GM13976 (cell line): ENCODE results near the gene ALG14.

Experiments used
- DNase-seq: peaks from one replicate; pipeline ENCODE4 v3.0.0; 2012; ENCODE audit warnings: low spot score
- in situ Hi-C: fragments of 300-500 bp; cut with MboI; formaldehyde crosslinking; loops from one replicate; pipeline ENCODE4 v1.12.0; 2022; ENCODE audit warnings: low sequenced_read_pairs, mixed read lengths, inconsistent platforms; ENCODE audit not compliant: unreplicated experiment
- TF ChIP-seq, protein P1 (sequence below): IDR thresholded peaks from 2 replicates; pipeline ENCODE4 v1.5.1; 2012; ENCODE audit warnings: borderline replicate concordance, mild to moderate bottlenecking; ENCODE audit not compliant: insufficient read depth; ENCODE audit errors: extremely low read depth, missing control alignments, control extremely low read depth

The ALG14 gene

DNA sequence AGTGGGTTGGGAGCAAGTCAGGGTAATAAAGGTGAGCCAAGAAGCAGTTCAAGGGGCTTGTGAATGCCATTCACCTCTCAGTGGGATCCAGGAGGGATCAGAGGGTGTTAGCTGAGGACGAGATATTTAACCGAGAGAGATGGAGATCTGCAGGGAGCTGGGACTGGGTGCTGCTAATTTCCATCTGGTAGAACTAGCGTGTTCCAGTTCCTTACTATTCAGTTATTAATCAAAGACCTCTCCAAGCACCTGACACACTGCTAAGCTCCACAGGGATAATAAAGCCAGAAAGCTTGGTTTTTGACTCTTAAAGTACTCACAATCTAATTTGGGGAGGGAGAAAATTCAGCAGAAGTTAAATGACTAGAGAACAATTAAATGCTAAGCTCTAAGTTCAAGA lies 57.7 kb downstream of the ALG14 start:
- TF ChIP-seq, protein P1, sequence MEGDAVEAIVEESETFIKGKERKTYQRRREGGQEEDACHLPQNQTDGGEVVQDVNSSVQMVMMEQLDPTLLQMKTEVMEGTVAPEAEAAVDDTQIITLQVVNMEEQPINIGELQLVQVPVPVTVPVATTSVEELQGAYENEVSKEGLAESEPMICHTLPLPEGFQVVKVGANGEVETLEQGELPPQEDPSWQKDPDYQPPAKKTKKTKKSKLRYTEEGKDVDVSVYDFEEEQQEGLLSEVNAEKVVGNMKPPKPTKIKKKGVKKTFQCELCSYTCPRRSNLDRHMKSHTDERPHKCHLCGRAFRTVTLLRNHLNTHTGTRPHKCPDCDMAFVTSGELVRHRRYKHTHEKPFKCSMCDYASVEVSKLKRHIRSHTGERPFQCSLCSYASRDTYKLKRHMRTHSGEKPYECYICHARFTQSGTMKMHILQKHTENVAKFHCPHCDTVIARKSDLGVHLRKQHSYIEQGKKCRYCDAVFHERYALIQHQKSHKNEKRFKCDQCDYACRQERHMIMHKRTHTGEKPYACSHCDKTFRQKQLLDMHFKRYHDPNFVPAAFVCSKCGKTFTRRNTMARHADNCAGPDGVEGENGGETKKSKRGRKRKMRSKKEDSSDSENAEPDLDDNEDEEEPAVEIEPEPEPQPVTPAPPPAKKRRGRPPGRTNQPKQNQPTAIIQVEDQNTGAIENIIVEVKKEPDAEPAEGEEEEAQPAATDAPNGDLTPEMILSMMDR = no peak

DNA sequence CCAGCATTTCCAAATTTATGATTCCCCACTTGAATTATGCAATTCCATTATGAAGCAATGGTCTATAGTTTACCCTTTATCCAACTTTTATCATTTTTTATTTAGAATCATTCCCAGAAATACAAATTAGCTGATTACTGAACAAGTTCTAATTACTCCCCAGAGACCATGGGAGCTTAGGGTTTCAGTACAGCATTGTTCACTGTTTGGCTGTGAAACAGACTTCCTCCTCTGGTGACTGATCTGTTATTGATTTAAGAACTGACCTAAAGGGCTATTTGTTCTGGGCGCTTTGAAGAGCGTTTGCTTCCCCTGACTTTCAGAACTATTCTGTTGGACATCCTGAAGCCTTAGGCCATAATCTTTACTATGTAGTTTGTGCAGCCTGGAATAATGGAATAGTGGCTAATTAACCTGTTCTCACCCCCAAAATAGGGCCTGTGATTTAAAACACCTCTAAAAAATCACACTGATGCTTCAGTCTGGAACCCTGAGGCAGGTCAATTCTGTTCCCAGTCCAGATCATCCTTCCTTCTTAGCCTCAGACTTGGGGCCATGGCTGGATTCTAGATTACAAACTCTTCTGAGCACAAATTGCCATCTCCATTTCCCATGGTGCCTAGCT lies 58.7 kb downstream of the ALG14 start:
- TF ChIP-seq, protein P1 = no peak
- no peak for DNase-seq
- in situ Hi-C loops = no loop called here

More for the DNA sequence above, 57.7 kb downstream of the ALG14 start:
- DNase-seq = no peak
- in situ Hi-C loops = no loop called here

DNA sequence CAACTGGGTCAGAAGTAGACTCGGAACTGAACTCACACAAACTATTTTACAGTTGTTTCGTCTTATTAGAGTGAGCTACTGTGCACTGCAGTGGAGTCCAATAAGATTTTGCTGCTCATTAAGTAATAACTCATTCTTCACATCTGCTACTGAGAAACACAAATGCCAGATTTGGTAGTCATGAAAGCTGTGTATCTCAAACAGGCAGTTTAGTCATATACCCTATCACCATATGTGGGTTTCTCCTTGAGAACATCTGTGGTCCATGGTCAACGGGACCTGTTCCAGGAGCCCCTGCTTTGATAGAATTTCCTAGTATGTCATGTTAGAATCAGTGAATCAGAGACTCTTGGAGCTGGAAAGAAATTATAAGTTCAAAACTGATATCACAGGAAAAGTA lies 60.4 kb downstream of the ALG14 start:
- in situ Hi-C loops = no loop called here
- DNase-seq = no peak
- TF ChIP-seq, protein P1 = no peak

DNA sequence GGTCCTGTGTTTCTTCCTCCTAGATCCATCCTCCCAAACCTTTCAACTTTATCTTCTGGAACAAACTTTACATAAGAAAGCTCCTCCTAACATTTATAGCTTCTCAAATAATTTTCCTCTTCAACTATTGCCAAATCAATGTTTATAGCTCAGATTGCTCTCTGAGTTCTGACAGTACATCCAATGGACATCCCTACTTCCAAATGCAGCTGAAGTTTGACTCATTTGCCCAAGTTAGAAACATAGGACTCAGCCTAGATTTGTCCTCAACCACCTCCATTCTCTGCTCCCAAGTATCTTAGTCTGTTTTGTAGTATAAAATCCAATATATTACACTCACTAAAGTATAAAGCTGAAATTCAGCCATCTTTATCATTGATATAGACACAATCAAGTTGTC lies 62.6 kb downstream of the ALG14 start:
- TF ChIP-seq, protein P1 = no peak
- in situ Hi-C loops = no loop called here
- DNase-seq = no peak

DNA sequence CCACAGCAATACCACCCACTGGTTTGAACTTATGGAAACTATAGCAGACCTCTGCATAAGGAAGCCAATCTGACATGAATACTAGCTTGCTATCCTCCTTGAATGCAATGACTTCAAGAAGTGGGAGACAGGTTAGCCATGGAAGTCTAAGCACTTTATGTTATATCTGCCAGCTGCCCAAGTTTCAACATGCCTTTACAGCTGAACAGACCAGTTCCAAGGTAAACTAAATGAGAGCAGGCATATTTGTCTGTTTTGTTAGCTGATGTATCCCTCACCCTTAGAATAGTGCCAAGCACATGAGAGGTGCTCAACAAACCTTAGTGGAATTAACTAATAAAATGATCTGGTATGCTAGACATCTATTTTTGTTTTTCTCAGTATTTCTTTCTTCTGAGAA lies 65.1 kb downstream of the ALG14 start:
- in situ Hi-C loops = no loop called here
- no peak for DNase-seq
- TF ChIP-seq, protein P1 = no peak

DNA sequence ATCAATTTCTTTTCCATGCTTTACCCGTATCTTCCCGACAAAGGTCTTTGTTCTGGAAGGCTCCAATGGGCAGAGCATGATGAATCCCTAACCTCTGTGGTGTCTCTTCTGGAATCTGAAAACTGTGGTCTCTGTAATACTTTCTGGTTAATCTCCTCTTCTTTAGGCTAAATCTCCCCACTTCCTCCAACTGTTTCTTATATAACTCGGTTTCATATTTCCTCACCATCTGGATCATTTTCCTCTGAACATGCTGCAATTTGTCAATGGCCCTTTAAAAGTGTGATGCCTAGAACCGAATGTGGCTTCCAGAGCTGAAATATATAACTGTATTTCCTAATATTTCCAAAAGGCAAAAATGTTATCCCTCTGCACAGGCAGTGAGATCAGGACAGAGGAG lies 66.1 kb downstream of the ALG14 start:
- TF ChIP-seq, protein P1 = no peak
- in situ Hi-C loops = no loop called here
- DNase-seq = no peak
